ENCODE data around the gene EP400.
"Not testable (repeated sequence)": the region's sequence is repeated elsewhere in the genome, so short reads cannot be mapped to it uniquely, and the experiment has no call there.

Gene EP400

DNA sequence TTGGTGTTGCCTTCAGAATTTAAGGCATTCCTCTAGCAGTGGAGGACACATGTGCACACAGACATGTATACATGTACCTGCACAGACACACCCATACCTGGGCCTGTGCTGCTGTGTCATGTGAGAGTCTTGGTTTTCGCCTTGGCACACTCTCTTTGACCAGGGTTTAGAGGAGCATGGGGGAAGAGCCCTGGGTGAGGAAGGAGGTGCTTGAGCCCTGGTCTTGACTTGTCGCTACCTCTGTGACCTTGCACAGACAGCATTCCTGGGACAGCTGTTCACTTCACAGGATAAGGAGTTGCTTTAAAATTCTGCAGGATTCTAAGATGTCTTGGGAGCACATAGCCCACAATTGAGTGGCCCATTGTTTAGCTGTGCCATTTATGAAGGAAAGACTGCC, 99.7 kb downstream of the EP400 start:
- FAIRE-seq: no peak

DNA sequence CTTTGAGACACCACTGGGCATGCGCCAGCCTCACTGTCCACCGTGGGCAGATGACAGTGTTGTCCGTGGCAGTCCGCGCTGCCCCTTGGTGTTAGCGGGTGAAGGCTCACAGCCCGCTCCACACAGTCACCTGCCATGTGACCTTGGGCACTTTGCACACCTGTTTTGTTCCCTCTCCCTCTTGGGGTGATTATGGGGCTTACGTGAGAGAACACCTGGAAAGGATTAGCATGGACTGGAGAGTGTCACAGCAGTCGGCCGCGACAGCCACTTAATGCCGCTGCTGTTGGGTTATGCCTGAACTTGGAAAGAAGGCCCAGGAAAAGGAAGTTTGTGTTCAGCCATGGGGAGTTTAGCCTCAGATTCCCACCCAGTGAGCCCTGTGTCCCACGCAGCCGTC, 100.1 kb downstream of the EP400 start:
- no peak for FAIRE-seq

DNA sequence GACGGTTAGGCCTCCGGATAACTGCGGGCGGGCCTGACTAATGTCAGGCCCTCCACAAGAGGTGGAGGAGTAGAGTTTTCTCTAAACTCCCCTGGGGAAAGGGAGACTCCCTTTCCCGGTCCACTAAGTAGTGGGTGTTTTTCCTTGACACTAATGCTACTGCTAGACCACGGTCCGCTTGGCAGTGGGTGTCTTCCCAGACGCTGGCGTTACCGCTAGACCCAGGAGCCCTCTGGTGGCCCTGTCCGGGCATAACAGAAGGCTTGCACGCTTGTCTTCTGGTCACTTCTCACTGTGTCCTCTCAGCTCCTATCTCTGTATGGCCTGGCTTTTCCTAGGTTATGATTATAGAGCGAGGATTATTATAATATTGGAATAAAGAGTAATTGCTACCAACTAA, 102.0 kb downstream of the EP400 start:
- FAIRE-seq: not testable (repeated sequence)

DNA sequence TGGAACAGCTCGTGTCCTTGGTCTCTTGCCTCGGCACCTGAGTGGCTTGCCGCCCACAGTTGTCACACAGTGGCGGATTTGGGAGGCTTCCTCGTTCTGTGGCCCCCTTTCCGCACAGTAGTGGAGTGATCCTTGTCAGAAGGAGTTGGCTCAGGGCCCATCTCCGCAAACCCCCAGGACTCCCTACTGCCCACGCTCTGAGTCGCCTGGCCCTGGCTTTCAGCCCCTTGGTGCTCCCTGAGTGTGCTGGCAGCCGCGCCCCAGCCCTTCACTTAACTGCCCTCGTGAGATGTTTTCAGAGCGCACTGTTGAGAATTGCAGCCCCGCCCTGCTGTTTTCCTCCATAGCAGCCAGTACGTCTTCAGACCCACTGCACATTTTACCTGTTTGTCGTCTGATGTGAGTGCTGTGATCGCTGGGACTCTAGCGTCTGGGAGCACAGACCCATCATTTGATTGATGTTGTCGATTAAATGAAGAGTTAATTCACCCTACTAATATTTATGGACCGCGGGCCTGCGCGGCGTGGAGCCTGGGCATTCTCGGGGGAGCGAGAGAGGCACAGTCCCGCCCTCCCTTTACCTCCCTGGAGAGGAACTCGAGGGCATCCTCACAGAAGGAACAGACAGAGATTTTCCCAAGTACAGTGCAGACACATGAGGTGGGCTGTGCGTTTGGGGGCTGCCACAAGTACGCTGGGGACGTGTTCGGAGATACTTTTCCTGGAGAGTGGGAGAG, 102.6 kb downstream of the EP400 start:
- FAIRE-seq: no peak

DNA sequence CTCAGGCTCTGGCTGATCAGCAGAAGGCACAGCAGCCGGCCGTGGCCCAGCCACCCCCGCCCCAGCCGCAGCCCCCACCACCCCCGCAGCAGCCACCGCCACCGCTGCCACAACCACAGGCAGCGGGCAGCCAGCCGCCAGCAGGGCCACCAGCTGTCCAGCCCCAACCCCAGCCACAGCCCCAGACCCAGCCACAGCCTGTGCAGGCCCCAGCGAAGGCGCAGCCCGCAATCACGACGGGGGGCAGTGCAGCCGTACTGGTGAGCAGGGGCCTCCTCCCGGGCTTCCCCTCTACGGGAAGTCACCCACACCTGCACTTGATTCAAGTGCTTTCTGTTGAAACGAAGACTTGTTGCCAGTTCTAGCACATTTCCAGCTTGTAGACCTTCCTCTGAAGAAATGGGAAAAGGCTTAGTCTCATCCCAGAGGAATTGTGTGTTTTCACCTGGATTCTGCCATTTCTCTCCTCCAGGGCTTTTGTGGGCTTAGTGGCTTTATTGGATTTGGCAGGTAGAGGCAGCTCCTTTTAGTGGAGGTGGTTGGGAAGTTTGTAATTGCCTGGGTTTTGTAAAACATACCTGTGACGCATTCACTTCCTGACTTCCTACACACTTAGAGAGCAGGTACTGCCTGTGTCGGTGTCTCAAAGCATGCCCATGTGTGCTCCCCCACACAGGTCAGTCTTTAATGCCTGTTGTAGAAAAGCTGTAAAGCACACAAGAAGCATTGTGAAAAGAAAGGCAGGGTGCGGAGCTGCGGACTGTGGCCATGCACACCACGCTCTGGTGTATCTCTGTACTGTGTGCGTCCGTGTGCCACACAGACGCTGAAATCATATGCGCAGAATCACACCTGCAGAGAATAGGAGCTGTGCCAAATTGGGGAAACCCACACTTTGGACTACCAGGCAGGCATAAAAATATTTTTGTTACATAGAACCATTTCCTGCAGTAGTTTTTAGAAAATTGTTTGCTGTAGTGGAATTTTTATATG, 103.9 kb downstream of the EP400 start:
- no peak for FAIRE-seq

DNA sequence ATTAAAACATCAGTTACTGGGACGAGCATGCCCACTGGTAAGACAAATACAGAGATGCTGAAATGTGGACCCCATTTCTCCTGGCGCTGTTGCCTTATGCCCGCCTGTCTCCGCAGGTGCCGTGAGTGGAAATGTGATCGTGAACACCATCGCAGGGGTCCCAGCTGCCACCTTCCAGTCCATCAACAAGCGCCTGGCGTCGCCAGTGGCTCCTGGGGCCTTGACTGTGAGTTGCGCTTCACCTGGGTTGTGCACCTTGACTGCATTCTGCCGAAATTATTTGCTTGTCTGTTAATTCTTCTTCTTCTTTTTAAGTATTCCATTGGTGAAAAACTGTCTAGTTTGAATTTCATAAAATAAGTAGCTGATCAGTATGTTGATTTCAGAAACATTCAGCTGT, 105.2 kb downstream of the EP400 start:
- no peak for FAIRE-seq

DNA sequence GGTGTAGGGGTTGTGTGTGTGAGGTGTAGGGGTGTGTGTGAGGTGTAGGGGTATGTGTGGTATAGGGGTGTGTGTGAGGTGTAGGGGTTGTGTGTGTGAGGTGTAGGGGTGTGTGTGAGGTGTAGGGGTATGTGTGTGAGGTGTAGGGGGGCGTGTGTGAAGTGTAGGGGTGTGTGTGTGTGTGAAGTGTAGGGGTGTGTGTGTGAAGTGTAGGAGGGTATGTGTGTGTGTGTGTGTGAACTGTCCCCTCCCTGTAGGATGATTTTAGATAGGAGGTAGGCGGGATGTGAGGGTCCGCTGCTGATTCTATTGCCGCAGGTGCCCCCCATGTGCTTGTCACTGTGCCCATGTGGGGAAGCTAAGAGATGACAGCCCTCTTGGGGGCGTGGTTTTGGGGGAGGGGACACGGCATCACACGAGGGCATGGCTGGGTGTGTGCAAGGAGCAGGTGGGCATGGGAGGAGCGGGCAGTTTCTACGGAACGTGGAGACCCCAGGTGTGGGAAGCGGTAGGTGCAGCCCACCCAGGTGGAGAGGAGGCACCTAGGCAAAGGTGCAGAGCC, 105.9 kb downstream of the EP400 start:
- no peak for FAIRE-seq

DNA sequence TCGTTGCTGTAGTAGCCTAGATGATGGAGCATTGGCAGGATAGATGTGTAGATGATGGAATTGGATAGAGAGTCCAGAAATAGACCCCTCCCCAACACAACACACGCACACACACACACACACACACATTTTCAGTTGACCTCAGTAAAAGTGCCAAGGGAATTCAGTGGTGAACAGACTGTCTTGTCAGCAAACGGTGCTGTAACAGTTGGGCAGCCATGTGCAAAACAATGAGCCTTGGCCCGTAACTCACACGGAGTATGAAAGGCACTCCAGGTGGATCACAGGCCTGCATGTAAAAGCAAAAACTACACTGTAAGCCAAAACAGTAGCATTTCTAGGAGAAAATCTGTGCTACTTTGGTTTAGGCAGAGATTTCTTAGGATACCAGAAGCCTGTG, 106.6 kb downstream of the EP400 start:
- no peak for FAIRE-seq

DNA sequence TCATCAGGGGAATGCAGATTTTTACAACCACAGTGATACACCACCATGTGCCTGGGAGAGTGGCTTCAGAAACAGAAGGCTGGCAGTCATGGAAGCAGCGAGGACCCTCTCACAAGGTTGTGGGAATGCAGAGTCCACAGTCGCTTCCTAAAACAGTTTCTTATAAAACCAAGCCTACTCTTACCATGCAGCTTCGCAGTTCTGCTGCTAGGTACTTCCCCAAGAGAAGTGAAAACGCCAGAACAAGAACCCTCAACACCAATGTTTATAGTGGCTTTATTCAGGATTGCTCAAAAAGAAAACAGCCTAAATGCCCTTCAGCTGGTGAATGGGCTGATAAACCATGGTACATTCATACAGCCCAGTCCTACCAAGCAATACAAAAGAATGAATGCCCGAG, 107.2 kb downstream of the EP400 start:
- FAIRE-seq: no peak

DNA sequence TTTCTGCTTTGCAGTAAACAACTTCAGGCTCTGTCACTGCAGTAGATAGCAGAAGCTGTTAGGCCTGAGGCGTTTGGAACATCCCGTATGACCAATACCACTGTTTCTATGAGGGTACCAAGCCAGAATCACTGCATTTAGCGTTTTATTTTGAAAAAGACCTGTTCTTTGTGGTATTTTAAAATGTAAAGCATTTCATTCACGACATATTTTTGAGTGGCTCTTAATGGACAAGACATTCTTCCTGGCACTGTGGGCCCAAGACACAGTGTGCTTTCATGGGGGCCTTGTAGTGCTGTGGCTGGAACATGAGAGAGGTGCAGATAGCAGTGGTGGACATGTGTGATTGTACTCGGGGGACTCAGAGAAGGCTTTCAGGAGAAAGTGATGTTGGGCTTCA, 107.9 kb downstream of the EP400 start:
- no peak for FAIRE-seq

DNA sequence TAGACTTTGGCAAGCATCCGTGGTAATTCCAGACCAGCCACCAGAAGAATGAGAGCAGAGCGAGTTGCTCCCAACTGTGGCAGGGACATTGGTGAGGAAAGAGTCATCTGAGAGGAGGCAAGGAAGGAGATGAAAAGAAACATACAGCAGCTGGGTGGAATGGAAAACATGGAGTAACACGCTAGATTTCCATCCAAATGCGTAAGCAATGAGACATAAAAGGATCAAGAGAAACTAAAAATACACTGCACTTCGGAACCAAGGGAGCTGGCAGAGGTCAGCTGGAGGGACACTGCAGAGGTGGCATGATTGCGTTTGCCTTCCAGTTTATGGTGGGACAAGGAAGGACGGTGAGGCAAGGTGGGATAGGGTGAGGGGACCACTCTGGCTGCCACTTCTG, 111.5 kb downstream of the EP400 start:
- no peak for FAIRE-seq

DNA sequence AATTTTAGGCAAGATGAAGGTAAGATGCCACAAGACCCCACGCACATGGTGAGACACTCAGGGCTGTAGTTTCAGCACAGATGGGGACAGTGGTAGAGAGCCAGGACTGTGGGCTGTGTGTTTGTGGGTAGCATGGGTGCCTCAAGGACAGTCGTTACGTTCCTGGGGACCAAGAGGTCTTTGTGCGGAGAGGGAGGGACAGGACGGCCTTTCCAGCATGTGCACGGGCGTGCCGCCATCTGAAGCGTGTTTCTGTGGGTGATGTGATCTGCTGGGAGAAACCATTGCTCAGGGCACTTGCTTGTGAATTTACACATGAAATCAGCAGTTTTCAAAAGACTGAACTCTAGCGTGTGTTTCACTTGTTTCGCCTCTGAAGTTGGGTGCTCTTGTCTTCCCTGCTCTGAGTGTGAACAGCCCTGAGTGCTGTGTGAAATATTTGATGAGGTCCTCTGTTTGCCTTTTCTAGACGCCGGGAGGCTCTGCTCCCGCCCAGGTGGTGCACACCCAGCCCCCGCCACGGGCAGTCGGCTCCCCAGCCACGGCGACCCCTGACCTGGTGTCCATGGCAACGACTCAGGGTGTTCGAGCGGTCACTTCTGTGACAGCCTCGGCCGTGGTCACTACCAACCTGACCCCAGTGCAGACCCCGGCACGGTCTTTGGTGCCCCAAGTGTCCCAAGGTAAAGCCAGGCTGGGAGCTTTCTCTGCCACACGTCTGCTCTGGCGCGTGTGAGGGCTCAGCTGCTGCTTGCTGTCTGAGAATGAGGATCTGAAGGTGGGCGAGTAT, 112.1 kb downstream of the EP400 start:
- FAIRE-seq: no peak

DNA sequence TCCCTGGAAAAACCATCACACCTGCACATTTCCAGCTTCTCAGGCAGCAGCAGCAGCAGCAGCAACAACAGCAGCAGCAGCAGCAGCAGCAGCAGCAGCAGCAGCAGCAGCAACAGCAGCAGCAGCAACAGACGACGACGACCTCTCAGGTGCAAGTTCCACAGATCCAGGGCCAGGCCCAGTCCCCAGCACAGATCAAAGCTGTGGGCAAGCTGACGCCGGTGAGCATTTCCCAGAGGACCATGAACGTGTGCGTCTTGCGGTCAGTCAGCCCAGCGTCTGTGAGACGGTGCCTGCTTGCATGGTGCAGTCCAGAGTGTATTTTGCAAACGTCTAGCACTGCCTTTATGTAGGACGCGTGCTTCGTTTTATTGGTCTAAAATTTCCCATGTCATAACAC, 112.7 kb downstream of the EP400 start:
- FAIRE-seq: no peak

DNA sequence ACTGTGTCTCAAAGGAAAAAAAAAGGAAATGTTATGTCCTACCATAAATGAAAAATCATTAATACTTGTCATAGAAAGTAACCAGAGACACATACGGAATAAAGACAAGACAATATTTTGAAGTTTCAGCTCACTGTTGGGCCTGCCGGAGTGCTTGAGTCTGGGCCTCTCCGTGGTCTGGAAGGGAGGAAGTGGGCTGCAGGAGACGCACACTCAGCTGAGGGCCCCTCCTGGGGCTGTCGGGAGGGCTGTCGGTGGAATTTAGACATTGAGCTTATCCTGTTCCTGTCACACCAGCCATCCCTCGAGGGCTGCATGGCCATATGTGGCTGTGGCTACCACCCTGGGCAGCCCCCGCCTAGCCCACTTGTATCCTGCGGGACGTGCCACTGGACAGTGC, 113.7 kb downstream of the EP400 start:
- no peak for FAIRE-seq

DNA sequence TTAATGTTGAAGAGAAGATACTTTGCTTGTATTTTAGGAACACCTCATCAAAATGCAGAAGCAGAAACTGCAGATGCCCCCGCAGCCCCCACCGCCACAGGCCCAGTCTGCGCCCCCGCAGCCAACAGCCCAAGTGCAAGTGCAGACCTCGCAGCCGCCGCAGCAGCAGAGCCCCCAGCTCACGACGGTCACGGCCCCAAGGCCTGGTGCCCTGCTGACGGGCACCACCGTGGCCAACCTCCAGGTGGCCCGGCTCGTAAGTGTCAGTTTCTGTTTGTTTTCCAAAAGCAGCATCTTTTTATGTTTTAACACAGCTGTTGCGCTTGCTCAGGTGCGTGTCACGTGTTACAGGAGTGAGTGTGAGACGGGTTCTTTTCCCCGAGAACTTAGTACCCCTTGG, 114.9 kb downstream of the EP400 start:
- FAIRE-seq: no peak

DNA sequence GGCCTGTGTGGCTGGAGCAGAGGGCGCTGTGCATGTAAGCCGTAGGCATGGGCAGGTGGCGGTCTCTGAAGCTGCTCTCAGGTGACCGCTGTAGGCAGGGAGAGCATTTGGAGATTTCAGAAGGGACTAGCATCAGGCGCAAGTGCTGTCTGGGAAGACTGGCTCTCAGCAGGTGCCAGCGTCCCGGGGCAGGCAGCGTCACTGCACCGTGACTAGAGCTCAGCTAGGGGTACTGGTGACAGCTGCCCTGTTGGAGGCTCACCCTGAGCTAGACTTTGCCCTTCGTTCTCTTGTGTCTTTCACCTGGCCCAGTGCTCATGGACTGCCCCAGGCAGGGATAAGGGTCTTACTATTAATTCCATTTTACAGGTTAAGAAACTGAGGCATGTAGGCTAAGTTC, 115.5 kb downstream of the EP400 start:
- FAIRE-seq: no peak

DNA sequence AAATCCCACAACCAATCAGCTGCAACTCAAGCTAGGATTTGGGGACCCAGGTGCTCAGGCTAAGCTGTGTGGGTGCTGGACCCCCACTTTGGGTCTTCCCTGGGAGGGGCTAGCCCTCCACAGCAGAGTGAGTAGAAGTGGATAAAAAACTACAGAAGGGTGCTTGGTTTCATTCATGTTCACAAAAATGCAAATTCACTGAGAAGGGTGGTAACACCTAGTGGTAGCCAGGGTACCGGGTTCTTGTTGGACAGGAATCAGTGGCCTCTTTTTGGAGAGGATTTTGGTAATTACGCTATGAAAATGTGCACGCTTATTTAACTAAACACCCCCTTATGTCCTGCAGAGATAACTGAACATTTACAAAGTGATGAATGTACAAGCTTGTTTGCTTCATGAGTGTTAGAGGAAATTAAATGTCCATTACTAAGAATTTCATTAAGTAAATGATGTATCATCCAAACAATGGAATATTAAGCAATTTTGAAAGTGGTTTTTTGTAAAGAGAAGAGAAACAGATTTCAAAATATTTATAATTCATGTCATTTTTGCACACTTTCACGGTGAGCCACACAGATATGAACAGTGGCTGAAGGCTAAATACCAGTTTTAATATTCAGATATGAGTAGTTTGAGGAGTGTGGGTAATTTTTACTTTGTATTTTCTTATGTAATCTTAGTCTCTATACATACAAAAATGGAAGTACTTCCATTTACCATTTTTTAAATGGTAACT, 116.0 kb downstream of the EP400 start:
- FAIRE-seq: no peak

DNA sequence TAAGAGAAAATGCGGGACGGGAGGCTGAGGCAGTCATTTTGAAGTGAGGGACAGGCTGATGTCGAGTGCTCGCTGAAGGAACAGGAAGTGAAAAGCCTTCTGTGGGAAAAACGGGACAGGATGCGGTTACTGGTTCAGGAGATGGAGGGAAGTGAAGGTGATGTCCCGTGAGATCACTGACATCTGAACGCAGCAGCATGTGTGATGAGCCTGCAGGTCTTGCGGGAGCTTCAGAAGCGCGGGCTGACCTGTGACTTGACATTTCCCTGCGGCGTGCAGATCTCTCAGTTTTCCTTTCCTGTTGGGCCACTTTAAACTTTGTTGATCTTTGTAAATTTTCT, 116.6 kb downstream of the EP400 start:
- no peak for FAIRE-seq

DNA sequence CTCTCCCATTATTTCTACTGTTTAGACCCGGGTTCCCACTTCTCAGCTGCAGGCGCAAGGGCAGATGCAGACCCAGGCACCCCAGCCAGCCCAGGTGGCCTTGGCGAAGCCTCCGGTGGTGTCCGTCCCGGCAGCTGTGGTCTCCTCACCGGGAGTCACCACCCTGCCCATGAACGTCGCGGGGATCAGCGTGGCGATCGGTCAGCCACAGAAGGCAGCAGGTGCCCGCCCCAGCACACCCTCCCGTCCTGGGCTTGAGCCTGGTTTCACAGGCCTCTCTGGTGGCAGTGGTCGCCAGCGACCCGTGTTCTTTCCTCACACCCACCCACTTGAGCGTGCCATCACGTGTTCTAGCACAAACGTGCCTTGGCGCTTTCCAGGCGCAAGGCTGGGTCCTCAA, 117.0 kb downstream of the EP400 start:
- FAIRE-seq: no peak

DNA sequence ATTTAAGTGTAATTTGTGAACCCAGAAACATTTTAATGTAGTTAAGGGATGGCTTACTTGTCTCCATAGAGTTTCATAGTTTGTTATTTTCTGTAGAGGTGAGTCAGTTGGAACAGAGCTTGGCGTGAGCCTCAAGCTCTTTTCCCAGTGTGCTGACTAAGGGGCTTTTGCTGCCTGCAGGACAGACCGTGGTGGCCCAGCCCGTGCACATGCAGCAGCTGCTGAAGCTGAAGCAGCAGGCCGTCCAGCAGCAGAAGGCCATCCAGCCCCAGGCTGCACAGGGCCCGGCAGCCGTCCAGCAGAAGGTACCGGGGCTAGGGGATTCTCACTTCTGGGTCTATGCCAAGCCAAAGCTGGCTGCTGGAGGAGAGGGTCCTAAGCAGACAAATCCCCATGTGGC, 117.4 kb downstream of the EP400 start:
- FAIRE-seq: no peak

DNA sequence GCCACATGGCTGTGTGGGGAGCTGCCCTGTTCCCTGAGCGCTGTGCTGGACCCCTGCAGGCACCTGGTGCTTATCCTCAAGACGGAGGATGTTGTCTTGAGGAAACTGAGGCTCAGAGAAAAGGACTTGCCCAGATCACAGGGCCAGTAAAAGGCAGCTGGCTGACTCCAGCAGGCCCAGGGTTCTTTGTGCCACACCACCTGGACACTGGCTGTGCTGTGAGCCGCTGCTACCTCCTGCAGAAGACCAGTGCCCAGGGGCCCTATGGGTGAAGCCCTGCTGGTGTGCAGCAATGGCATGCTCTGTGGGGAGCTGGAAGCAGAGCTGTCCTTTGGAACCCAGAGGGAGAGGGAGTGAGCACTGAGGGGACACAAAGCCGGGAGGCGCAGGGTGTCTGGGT, 118.5 kb downstream of the EP400 start:
- no peak for FAIRE-seq

DNA sequence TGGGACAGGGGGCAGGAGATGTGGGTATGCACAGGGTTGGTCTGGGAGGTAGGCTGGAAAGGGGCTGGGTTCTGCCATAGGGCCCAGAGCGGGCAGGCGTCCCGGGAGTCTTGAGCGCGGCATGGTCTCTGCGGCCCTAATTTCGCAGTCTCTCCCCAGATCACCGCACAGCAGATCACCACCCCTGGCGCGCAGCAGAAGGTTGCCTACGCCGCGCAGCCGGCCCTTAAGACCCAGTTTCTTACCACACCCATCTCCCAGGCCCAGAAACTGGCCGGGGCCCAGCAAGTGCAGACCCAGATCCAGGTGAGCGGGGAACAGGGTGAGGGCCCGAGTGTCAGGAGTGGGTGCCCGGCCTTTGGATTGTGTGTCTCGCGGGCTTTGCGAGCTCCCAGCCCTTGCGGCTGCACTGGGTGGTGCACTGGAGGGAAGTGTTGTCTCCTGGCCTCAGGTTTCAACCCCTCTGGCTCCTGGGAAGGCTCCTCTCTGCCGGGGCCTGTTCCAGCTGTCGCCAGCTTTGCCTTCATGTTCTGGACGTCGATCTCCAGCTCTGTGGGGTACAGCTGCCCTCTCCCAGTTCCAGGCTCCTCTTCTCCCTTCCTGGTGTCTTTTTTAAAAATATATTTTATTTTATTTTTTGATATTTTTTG, 119.7 kb downstream of the EP400 start:
- FAIRE-seq: no peak

All from G401.6 (cell line).